Astrocyte of the cerebellum (primary cell): ENCODE results near the gene RAD17.
"Not testable (repeated sequence)": the region's sequence is repeated elsewhere in the genome, so short reads cannot be mapped to it uniquely, and the experiment has no call there.

Source experiments
- DNase-seq: peaks from one replicate; pipeline ENCODE4 v3.0.0-alpha.2; 2011; ENCODE audit warnings: low read depth
- H3K4me3 ChIP-seq: 2 replicates; pipeline ENCODE4 v1.5.1; 2011; ENCODE audit warnings: mild to moderate bottlenecking, low read depth, low read length, moderate library complexity
- CTCF ChIP-seq: IDR thresholded peaks from 2 replicates; pipeline ENCODE4 v1.5.1; 2012; ENCODE audit warnings: low read length, low read depth, moderate library complexity, mild to moderate bottlenecking; ENCODE audit errors: missing control alignments
- in situ Hi-C: cut with HindIII; loops from 2 replicates; pipeline ENCODE4 v1.10.0; 2017; ENCODE audit warnings: low sequenced_read_pairs

Gene RAD17

GRCh38 chr5:69418554-69418953, 48.9 kb downstream of the RAD17 start:
- in situ Hi-C loops = no loop called here
- no peak for DNase-seq
- H3K4me3 ChIP-seq = no peak overlapping the region
- no peak for TF ChIP-seq CTCF

GRCh38 chr5:69431424-69432303, 62.0 kb downstream of the RAD17 start:
- no peak overlapping the region for H3K4me3 ChIP-seq
- in situ Hi-C loops = no loop called here
- no peak for TF ChIP-seq CTCF
- DNase-seq = no peak

GRCh38 chr5:69432412-69433206, 63.0 kb downstream of the RAD17 start:
- no peak for DNase-seq
- in situ Hi-C loops = no loop called here
- H3K4me3 ChIP-seq = no peak overlapping the region
- no peak for TF ChIP-seq CTCF

GRCh38 chr5:69435276-69435884, 65.8 kb downstream of the RAD17 start:
- H3K4me3 ChIP-seq, in situ Hi-C loops, DNase-seq: not testable (repeated sequence)

GRCh38 chr5:69444127-69444754, 74.6 kb downstream of the RAD17 start:
- in situ Hi-C loops = no loop called here
- no peak for DNase-seq
- no peak overlapping the region for H3K4me3 ChIP-seq
- no peak for TF ChIP-seq CTCF

GRCh38 chr5:69449511-69449910, 79.9 kb downstream of the RAD17 start:
- H3K4me3 ChIP-seq = no peak overlapping the region
- DNase-seq = no peak
- in situ Hi-C loops = no loop called here
- TF ChIP-seq CTCF = no peak
